ENCODE measurements around the gene FBXL5. TPM values are rescaled to one million over a fixed set of nuclear protein-coding genes. Genes with fewer than 3 reads are reported as not detected.

The FBXL5 gene
- total RNA-seq, 2 experiments from 2014 or later: 43.5 to 102 TPM

GRCh38 chr4:15600176-15600575 lies 55.0 kb downstream of the FBXL5 start:
- H3K9me2 ChIP-seq (ENCODE audit: insufficient read depth, low read length): no peaks in the 10 kb centered on the region
- no peaks in the 10 kb centered on the region for H3K4me1 ChIP-seq (ENCODE audit: insufficient read depth, low read length, poor library complexity, severe bottlenecking)
- 0 out of 2 replicates have a peak, but pooled peaks cover 6% of the 10 kb centered on the region for H3K36me3 ChIP-seq (ENCODE audit: insufficient read depth, low read length)
- no peak overlapping the region for H3K4me3 ChIP-seq (ENCODE audit: low read depth, low read length, poor library complexity, severe bottlenecking)
- no peak overlapping the region for H3K27ac ChIP-seq (ENCODE audit: low read depth, low read length, poor library complexity, severe bottlenecking)
- TF ChIP-seq, protein P1, sequence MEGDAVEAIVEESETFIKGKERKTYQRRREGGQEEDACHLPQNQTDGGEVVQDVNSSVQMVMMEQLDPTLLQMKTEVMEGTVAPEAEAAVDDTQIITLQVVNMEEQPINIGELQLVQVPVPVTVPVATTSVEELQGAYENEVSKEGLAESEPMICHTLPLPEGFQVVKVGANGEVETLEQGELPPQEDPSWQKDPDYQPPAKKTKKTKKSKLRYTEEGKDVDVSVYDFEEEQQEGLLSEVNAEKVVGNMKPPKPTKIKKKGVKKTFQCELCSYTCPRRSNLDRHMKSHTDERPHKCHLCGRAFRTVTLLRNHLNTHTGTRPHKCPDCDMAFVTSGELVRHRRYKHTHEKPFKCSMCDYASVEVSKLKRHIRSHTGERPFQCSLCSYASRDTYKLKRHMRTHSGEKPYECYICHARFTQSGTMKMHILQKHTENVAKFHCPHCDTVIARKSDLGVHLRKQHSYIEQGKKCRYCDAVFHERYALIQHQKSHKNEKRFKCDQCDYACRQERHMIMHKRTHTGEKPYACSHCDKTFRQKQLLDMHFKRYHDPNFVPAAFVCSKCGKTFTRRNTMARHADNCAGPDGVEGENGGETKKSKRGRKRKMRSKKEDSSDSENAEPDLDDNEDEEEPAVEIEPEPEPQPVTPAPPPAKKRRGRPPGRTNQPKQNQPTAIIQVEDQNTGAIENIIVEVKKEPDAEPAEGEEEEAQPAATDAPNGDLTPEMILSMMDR (conservative IDR thresholded peaks at IDR 0.05; ENCODE audit: low read length): no peak
- no peak for TF ChIP-seq EZH2phosphoT487 (IDR thresholded peaks at IDR 0.05; ENCODE audit: borderline replicate concordance, low read depth, low read length)
- no peaks in the 10 kb centered on the region for H3K79me2 ChIP-seq (ENCODE audit: insufficient read depth, low read depth, low read length)
- H4K20me1 ChIP-seq (ENCODE audit: insufficient read depth, low read length): no peaks in the 10 kb centered on the region
- H3K4me2 ChIP-seq (ENCODE audit: low read length): no peak overlapping the region
- no peak for DNase-seq (ENCODE audit: low spot score)
- intact Hi-C loops (cut with micrococcal nuclease; ENCODE audit: unreplicated experiment): no loop called here
- ChIA-PET CTCF (ENCODE audit: unreplicated experiment) (no interaction called here), POLR2A (interaction anchor here (0.6 to 0.7 kb wide), 2 partner anchors 258 to 431 kb away, joined by 3 to 4 read pairs; no protein-coding TSS in a partner anchor)
- no peaks in the 10 kb centered on the region for H3K9me3 ChIP-seq (ENCODE audit: low read length)
- no TSS peak for BruUV-seq (replicated peaks)
- H2AFZ ChIP-seq (ENCODE audit: low read length): no peak overlapping the region

DNA sequence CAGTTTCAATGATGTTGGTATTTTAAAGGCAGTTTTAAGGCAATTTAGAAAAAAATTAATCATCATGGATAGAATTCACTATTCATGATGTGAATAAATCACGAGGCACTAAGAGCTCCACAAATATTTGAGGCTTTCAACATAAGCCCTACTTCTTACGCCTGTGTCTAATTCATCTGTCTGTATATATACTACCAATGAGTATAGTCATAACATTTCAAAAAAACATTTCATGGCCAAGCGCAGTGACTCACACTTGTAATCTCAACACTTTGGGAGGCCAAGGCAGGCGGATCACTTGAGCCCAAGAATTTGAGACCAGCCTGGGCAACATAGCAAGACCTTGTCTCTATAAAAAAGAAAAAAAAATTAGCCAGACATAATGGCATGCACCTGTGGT lies 56.5 kb downstream of the FBXL5 start:
- Histone ChIP-seq H2AFZ (ENCODE audit: low read length) (no peak overlapping the region), H3K4me1 (ENCODE audit: insufficient read depth, low read length, poor library complexity, severe bottlenecking) (no peaks in the 10 kb centered on the region), H3K9me2 (ENCODE audit: insufficient read depth, low read length) (no peaks in the 10 kb centered on the region), H3K4me2 (ENCODE audit: low read length) (no peak overlapping the region), H3K36me3 (ENCODE audit: insufficient read depth, low read length) (no peaks in the 10 kb centered on the region), H4K20me1 (ENCODE audit: insufficient read depth, low read length) (no peaks in the 10 kb centered on the region), H3K9me3 (ENCODE audit: low read length) (no peaks in the 10 kb centered on the region), H3K27ac (ENCODE audit: low read depth, low read length, poor library complexity, severe bottlenecking) (no peak overlapping the region), H3K79me2 (ENCODE audit: insufficient read depth, low read depth, low read length) (no peaks in the 10 kb centered on the region), H3K4me3 (ENCODE audit: low read depth, low read length, poor library complexity, severe bottlenecking) (no peak overlapping the region)
- CTCF ChIA-PET (ENCODE audit: unreplicated experiment): no interaction called here
- TF ChIP-seq, protein P1 (conservative IDR thresholded peaks at IDR 0.05; ENCODE audit: low read length): no peak
- no peak for TF ChIP-seq EZH2phosphoT487 (IDR thresholded peaks at IDR 0.05; ENCODE audit: borderline replicate concordance, low read depth, low read length)
- DNase-seq (ENCODE audit: low spot score): no peak
- intact Hi-C loops (cut with micrococcal nuclease; ENCODE audit: unreplicated experiment): no loop called here
- POLR2A ChIA-PET: interaction anchor here (0.5 to 0.8 kb wide), 2 partner anchors 15 to 265 kb away, joined by 4 to 6 read pairs; no protein-coding TSS in a partner anchor
- BruUV-seq (replicated peaks): no TSS peak

- ChIA-PET POLR2A (interaction anchor here (0.7 kb wide), 1 partner anchor 350 kb away, joined by 3 read pairs; no protein-coding TSS in a partner anchor), CTCF (ENCODE audit: unreplicated experiment) (no interaction called here)
- H3K9me3 ChIP-seq (ENCODE audit: low read length): no peaks in the 10 kb centered on the region
- no peaks in the 10 kb centered on the region for H3K79me2 ChIP-seq (ENCODE audit: insufficient read depth, low read depth, low read length)
- no peak for DNase-seq (ENCODE audit: low spot score)
- no peak overlapping the region for H2AFZ ChIP-seq (ENCODE audit: low read length)
- H3K4me2 ChIP-seq (ENCODE audit: low read length): no peak overlapping the region
- no peak overlapping the region for H3K4me3 ChIP-seq (ENCODE audit: low read depth, low read length, poor library complexity, severe bottlenecking)
- intact Hi-C loops (cut with micrococcal nuclease; ENCODE audit: unreplicated experiment): no loop called here
- H3K36me3 ChIP-seq (ENCODE audit: insufficient read depth, low read length): no peaks in the 10 kb centered on the region
- H3K4me1 ChIP-seq (ENCODE audit: insufficient read depth, low read length, poor library complexity, severe bottlenecking): no peaks in the 10 kb centered on the region
- TF ChIP-seq, protein P1 (conservative IDR thresholded peaks at IDR 0.05; ENCODE audit: low read length): no peak
- TF ChIP-seq EZH2phosphoT487 (IDR thresholded peaks at IDR 0.05; ENCODE audit: borderline replicate concordance, low read depth, low read length): no peak
- BruUV-seq (replicated peaks): no TSS peak
- H4K20me1 ChIP-seq (ENCODE audit: insufficient read depth, low read length): no peaks in the 10 kb centered on the region
- no peaks in the 10 kb centered on the region for H3K9me2 ChIP-seq (ENCODE audit: insufficient read depth, low read length)
- no peak overlapping the region for H3K27ac ChIP-seq (ENCODE audit: low read depth, low read length, poor library complexity, severe bottlenecking)
Observed at GRCh38 chr4:15592799-15593198, 62.4 kb downstream of the FBXL5 start.
